AML-193 (cell line): Measurements from ENCODE around the gene WDR86.

ENCODE experiments used
- DNase-seq, 2 experiments: peaks; one replicate each; lab custom pipeline; 2025; lab: John Stamatoyannopoulos, UW

Gene WDR86

DNA sequence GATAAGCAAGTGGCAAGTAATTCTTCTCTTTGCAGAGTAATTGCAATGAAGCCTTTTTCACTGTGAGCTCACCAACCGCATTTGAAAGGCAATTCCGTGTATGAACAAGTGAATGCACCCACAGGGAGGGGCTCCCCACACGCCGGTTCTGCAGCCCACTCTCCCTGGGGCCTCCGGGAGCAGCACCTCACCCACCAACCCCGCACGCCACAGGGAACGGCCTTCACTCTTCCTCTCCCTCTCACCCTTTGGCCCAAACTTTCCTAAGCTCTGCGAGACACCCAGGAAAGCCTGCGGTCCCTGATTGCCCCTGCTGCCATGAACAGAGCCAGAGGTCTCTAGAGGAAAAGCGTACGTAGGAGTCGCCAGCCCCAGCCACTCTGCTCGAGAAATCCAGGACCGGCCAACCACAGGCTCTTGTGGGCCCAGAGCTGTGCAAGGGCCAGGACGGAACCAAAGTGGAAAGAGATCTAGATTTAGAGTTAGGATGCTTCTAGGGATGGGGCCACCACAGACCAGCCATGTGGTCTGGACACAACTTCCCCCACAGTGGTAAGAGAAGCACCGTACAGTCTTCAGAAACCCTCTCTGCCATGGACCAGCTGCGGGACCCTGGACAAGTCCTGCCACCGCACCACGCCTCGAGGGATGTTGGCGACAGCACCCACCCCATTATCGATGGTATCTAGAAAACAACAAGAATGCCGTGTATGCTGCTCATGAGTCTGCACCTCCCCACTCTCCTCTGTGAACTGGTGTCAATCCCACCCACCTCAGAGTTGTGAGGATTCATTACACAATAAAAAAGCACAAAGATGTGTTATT lies 3.6 kb downstream of the WDR86 start:
- DNase-seq, result no peak

DNA sequence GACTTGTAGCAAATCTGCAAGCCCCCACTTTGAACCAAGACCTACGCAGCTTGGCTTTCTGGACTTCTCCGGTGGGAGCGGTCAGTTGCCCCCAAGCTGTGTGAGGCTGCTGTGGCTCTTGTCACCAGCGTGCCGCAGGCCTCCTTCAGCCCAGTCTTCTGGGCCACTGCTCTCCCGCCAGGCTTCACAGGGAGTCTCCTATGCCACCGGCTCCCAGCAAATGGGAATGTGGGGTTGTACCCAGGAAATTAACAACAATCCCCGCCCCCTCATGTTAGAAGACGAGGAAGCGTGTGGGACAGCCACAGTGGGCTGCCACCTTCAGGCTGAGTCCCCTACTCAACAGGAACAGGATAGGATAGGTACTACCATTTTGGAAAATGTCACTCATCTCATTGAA lies 4.2 kb downstream of the WDR86 start:
- no peak for DNase-seq

DNA sequence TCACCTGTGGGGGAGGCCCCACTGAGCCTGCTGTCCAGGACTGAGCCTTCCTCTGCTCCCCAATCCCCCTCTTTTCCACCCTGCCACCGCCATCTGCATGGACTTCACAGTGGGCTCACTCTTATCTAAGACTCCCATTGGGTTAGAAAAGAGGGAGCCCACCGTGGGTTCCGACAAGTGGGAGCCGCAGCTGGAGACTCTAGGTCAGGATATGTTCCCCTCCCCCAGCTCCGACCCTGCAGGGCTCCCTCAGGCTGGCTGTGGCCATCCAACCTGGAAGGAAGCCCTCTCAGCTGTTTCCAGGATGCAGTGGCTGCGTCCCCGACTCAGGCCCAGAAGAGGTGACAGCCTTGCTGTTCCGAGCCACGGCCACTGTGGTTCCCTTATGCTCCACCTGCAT lies 4.8 kb downstream of the WDR86 start:
- DNase-seq, result no peak

DNA sequence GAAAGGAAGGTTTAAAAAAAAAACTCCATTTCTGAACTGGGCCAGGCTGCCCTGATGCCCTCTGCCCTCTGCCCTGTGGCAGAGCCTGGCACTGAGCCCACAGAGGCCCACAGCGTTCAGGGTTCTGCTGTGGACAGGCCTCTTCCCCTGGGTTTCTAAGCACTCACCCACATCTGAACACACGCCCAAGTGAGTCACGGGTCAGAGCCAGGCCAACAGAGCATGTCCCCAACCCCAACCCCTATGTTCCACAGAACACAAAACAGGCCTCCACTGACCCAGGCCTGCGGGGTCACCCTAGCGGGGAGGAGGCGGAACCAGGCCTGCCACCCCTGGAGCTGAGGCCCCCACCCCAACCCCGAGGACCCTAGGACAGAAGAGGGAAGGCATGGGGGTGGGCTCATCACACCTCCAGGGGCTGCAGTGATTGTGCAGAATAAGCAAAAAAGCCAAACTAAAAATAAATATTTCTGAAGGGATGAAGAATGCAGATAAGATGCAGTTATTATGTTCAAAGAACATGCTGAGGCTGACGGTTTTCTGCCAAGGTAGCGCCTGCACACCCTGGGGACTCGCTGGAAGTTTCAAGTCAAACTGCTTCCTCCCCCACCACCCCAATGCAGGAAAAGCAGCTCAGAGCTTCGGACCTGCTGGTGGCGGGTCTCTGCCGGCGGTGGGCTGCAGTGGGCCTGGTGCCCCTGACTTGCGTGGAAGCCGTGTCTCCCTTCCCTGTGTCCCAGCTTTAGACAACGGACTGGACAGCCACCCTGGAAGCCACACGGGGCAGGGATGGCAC lies 5.4 kb downstream of the WDR86 start:
- DNase-seq, result no peak

DNA sequence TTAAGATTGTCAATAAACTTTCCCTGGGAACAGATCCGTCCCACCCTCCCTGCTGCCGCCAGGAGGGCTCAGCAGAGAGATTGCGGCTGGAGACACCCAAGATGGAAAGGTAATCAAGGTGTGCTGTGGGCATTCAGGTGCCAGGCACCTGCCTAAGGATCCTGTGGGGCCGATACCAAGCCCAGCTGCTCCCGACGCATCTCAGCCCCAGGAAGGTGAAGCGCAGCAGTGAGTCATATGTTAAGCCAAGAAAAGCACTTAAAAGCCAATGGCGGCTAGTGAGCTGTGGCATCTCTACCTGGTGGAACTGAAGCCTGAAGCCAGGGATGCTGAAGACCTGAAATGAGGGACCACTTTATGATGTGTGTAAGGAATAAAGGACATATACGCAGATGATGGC lies 6.1 kb downstream of the WDR86 start:
- DNase-seq, result no peak

DNA sequence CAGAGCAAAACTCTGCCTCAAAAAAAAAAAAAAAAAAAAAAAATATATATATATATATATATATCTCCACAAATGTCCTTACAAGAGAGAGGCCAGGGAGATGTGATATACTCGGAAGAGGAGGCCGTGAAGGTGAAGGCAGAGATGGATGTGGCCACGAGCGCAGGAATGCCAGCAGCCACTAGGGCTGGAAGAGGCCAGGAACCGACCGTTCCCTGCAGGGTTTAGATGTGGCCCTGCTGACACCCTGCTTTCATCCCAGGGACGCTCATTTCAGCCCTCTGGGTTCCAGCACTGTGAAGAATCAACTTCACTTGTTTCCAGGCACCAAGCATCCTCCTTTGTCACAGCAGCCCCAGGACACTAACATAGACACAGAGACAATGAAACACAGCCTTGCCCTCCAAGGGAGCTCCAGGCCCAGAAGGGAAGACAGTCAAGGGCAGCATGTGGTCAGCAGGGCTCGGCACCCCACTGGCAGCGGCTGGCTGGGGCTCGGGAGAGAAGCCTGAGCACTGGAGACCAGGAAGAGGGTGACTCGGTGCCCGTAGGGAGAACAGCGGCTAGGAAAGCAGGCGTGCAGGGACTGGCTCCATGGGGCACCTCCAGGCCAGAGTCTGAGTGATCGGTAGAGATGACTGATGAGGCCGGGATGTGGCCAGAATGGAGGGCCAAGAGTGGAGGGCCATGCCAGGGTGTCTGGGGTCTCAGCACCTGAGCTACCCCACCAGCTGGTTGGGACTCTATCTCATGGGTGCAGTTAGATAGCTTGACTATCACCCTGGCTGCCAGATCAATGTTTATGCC lies 7.6 kb downstream of the WDR86 start:
- DNase-seq, result no peak

DNA sequence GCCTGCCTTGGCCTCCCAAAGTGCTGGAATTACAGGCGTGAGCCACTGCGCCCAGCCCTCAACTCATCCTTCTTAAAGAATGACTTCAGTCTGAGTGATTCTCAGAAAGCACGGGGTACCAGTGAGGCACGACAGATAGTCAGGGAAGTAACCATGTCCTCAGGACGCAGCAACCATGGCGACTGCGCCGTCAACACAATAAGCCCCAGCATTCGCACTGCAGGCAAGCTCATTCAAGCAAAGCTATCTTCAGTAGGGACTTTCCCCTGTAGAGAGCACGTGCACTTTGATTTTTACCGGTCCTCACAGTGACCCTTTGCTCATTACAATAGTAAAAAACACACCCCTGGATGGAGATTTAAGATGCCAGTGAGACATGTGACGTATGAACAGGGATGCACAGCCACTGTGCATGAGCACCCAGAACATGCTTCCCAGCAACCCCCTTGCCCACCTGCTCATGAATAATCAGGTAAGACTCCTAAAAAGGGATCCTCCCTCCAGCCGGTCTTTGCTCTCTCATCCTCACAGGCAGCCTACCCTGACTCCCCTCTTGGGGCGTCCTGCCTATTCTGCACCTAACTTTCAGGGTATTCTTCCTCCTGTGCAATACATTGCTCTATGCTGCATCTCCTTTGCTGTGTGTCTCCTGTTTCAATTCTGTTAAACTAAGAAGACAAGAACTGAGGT lies 9.1 kb downstream of the WDR86 start:
- DNase-seq, result no peak

DNA sequence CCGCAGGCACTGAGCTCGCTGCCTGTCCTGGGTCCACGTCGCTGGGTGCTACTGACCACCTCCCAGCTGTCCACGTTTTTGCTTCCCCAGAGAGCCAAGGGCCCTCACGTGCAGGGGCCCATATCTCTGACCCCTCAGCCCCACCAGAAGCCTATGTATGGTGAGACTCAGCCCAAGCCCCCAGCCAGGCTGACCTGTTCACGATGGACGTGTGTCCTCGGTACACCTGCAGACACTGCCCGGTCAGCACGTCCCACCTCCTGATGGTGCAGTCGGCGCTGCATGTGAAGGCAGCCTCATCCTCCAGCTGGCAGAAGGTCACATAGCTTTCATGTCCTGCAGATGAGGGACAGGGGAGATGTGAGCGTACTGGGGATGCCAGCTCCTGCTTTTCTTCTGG lies 9.9 kb downstream of the WDR86 start:
- no peak for DNase-seq

DNA sequence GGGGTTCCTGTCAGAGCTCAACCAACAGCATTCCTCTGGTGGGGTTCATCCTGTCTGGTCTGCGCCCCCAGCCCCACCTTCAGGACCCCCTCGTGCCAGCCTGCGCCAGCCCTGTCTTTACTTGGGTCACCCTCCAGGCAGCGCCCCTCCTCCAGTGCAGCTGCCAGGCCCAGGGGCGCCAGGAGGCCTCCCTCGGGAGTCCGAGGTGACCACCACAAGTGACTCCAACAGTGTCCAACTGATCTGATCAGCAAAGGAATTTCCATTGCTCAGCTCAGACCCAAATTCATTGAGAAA lies 10.6 kb downstream of the WDR86 start:
- no peak for DNase-seq

DNA sequence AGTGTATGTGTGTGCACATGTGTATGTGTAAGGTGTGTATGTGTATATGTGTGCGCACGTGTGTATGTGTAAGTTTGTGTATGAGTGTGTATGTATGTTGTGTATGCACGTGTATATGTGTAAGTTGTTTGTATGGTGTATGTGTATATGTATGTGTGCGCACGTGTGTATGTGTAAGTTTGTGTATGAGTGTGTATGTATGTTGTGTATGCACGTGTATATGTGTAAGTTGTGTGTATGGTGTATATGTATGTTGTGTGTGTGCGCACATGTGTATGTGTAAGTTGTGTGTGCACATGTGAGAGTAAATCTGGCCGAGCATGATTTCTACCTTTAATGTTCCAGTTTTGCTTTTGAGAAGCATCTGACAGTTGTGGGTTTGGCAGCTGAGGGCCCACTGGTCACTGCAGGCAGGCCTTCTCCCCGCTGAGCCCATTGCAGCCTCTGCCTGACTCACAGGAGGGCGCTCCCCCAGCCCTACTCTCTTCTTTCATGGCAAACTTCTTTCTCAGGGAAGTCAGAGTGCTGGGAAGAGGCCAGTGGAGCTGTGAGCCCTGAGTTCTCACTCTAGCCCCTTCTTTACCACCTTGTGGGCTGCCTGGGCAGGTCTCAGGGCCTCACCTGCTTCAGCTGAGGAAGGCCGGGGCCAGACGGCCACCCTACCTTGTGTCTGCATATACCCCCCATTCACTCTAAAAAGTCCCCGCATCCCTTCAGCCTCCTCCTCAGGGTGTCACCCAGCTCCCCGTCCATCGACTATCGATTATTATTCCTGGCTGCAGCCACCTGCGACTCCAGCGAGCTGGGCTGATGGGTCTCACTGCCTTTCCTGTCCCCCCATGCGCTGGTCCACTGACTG lies 11.2 kb downstream of the WDR86 start:
- DNase-seq, result no peak

DNA sequence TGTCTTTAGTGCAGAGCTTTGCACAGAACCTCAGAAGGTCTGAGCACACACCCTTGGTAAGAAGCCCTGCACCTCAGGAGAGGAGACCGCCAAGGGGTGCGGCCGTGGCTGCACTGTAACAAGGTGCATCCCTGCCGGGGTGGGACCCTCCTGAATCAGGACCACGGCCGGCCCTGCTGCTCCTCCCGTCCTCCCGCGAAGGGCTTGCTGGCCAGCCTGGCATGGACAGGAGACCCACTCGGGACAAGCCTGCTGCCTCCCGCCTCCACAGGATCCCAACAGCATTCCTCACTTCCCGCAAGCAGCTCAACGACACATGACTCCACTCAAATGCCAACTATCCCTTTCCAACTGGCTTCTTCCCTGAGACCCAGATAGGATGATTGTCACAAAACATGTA lies 12.8 kb downstream of the WDR86 start:
- no peak for DNase-seq

DNA sequence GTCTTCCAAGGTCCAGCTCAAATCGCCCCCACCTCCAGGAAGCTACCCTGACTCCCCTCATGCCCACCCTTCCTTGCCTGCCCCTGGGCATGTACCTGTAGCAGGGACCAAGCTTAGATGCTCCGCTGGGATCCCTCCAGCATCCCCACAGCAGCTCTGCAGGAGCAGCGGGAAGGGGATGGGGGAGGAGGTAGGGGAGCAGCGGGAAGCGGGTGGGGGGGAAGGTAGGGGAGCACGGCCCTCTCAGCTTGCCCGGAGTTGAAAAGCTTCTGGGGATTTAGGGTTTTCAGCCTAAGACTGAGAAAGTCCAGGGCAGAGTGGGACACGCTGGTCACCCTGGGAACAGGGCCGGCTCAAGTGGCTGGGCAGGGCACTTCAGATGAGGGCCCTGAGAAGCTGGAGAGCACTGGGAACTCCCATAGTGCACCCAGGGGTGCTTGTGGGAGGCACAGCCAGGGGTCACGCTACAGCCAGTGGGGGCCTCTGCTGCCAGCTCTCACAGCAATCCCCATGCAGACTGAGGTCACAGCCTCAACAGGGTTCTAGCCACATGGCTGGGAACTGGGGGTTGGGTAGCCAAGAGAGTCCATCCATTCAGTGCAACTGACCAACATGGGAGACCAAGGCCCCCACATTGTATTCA lies 13.4 kb downstream of the WDR86 start:
- DNase-seq, result no peak

DNA sequence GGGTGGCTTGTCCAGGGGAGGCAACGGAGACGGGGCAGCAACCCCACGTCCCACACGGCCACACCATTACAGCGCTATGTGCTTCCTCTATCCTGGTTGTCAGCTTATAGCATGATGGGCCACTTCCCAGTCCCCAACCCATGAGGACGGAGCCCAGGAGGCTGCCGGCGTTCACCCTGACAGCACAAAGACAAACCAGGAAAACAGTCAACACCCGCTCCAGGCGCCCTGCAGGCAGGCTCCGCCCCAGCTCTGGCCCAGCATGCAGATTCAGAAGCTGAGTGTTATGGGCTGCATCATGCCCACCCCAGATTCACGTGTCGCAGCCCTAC lies 14.8 kb downstream of the WDR86 start:
- no peak for DNase-seq

DNA sequence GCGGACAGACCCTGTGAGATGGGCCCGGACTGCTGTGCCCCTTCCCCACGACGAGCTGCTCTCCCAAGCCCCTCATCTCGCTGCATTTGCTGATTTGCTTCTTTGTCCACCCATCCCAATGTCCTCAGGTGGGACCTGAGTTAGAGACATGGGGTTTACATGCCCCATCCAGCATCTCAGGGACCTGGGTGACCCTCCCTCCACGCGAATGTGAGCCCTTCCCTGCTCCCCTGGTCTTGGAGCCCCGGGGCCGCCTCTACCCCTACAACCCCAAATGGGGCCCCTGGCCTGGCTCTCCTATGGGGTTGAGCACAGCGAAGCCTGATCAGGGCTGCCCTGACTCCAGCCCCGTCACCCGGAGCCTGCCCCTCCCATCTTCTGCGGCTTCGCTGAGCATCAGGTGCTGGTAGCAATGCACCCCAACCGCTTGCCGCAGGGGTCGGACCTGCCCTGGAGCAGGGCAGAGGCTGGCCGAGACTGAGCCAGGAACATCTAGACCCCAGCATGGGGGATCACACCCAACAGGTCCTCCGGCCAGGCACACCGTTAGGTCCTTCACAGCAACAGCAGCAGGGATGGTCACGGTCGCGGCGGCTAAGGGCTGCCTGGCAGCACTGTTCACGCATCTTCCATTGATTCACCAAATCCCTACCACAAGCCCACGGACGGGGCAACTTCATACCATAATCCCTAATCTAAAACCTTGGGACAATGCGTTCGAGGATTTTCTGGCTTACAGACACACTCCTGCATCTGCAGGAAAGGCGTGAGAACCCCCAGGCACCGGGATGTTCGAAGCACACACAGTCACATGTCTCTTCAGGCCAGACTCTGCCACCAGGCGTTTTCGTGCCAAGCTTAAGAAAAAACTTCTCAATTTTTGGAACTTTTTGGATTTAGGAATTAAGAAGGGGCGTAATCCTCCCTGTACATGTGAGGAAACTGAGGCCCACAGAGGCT lies 15.5 kb downstream of the WDR86 start:
- DNase-seq, result no peak

DNA sequence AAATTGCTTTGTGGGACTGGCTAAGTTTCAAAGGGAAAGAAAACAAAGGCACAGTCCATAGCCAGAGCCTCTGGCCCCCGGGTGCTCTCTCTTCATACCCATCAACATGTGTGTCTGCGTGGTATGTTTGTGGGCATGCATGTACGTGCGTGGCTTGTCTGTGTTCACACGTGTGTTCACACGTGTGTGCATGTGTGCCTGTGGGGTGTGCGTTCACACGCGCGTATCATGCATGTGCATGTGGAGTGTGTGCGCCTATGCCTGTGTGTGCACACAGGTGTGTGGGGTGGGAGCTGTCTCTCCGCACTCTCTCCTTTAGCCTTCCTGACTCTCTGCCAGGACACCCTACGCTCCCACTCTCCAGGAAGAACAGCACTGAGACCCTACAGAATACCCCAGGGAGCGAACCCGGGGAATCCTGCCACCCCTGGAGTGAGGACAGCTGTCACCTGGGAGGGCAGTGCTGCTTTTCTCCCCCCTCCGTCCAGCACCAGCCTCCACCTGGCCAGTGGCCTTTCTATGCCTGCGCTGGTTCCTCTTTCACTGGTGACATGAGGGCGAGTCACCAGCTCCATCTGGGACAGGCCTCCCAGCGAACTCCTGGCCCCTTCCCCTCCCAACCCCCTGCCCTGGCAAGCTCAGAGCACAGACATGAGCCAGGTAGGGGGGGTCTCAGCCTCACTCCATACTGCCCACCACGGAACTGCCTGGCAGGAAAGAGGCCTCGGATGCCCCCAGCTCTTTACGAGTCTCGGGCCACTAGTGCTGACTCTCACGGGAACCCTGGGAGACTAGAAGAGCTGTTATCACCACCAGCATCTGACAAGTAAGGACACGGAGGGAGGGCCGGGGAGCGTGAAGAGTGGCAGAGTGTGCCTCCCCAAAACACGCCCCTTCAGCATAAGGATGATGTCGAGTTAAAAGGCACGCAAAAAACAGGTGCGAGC lies 16.5 kb downstream of the WDR86 start:
- DNase-seq, result no peak

DNA sequence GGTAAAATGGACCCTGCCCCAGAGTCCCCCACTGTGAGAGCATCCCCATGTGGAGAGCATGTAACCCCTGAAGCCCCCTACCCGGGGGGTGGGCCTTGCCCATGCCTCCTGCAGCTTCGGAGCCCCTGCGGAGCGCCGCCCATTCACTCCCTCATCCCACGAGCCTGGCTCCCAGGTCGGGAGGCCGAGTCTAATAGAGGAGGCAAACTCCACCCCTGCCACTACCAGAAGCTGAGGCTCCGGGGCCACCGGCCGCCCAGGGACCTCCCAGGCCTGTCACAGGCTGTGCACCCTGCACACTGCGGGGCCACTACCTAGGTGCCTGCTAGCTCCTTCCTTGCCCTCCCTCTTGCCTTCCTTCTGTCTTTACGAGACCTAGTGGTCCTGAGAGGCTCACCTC lies 17.4 kb downstream of the WDR86 start:
- DNase-seq, result no peak

DNA sequence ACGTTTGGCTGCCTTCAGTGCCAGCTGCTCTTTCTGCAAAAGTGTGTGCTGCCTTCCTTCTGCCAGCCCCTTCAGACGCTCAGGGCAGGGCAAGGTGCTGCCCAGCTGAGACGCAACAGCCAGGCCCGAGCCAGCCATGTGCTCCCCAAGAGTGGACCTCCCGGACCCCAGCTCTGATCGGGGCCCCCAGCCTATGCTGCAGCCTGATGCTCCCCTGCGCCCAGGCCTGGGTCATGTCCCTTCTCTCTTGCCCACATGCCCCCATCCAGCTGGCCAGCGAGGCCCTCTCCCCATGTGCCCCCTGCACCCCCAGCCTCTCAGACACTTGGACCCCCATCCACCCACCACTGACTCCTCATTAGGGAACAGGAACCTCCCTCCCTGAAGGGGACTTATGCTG lies 17.8 kb downstream of the WDR86 start:
- no peak for DNase-seq

DNA sequence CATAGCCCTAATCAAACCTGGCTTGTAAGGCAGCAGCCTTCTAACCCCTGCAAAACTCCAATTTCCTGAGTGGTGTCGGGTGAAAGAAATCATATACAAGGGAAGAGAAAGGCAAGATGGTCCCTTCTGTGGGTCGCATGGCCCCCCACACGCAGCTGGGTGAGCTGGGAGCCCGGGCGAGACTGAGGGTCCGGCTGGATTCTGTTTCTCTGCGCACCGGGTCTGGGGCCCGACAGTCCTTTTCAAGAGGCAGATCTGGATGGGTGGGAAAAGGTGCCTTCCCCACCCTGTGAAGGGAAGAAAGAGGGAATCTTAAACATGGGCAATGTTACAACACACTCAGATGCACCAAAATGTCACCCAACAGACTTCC lies 18.5 kb downstream of the WDR86 start:
- DNase-seq, result no peak
